K562 (cell line): ENCODE results near the gene NME4. TPM values are rescaled to one million over a fixed set of nuclear protein-coding genes. Genes with fewer than 3 reads are reported as not detected.

Experiments
- BCL6 ChIP-seq: fragments of 250-450 bp; sonication (Bioruptor Pico); IDR thresholded peaks from 2 replicates; pipeline ENCODE4 v1.4.0; 2020
- CHD4 ChIP-seq: fragments of 200-600 bp; sonication (generic); IDR thresholded peaks from 3 replicates; pipeline ENCODE4 v1.6.1; 2012; ENCODE audit warnings: low read depth, mild to moderate bottlenecking, mixed read lengths, low read length, inconsistent platforms; ENCODE audit not compliant: insufficient read depth, insufficient replicate concordance, poor library complexity, severe bottlenecking
- EHMT2 ChIP-seq: fragments of 450-650 bp; IDR thresholded peaks from 2 replicates; pipeline ENCODE4 v1.6.1; 2018; ENCODE audit warnings: antibody characterized with exemption
- FOSL1 ChIP-seq: fragments of 200-800 bp; sonication (Bioruptor generic); conservative IDR thresholded peaks from 2 replicates; pipeline ENCODE4 v1.6.1; 2016; ENCODE audit warnings: missing genetic modification characterization, missing compliant biosample characterization
- HDAC2 ChIP-seq: fragments of 450-650 bp; IDR thresholded peaks from 2 replicates; pipeline ENCODE4 v1.6.1; 2016; ENCODE audit warnings: mild to moderate bottlenecking
- JUND ChIP-seq, 2 experiments: IDR thresholded peaks; 2 replicates in 1 of 2; 3 replicates in 1 of 2; pipeline ENCODE4 v1.6.1; 2011; ENCODE audit warnings: borderline replicate concordance in 2 of 2, low read depth in 2 of 2, low read length in 2 of 2, improper control_type of control experiment in 1 of 2, missing biosample characterization in 1 of 2, missing genetic modification characterization in 1 of 2, missing genetic modification reagents in 1 of 2
- KDM1A ChIP-seq, 2 experiments: fragments of 450-650 bp; IDR thresholded peaks; 2 replicates each; pipeline ENCODE4 v1.6.1; 2016; ENCODE audit warnings: mild to moderate bottlenecking in 2 of 2
- MCM2 ChIP-seq: fragments of 450-650 bp; IDR thresholded peaks from 2 replicates; pipeline ENCODE4 v1.6.1; 2017; ENCODE audit warnings: low read depth, mild to moderate bottlenecking
- NFIC ChIP-seq: fragments of 450-650 bp; IDR thresholded peaks from 2 replicates; pipeline ENCODE4 v1.6.1; 2017; ENCODE audit warnings: mild to moderate bottlenecking, inconsistent platforms
- PHB ChIP-seq: fragments of 250-450 bp; sonication (Bioruptor Pico); IDR thresholded peaks from 2 replicates; pipeline ENCODE4 v1.5.0; 2021
- SLC30A9 ChIP-seq: fragments of 250-450 bp; sonication (Bioruptor Pico); IDR thresholded peaks from 2 replicates; pipeline ENCODE4 v1.8.0; 2022; ENCODE audit warnings: mild to moderate bottlenecking, moderate library complexity
- TRIM24 ChIP-seq, 2 experiments: fragments of 450-650 bp; IDR thresholded peaks; 2 replicates each; pipeline ENCODE4 v1.6.1; 2016
- ZBTB7A ChIP-seq: IDR thresholded peaks from 2 replicates; pipeline ENCODE4 v1.6.1; 2011; ENCODE audit warnings: low read depth, mild to moderate bottlenecking, low read length, moderate library complexity, borderline replicate concordance; ENCODE audit not compliant: control insufficient read depth
- polyA plus RNA-seq, 8 experiments: library from polyadenylated mRNA; depleted of rRNA in 4 of 8; stranded (reverse) in 5 of 8; unstranded in 3 of 8; fragments of >200 nt; fragmentation: Nextera tagmentation in 2 of 8; fragmentation: Illumina TruSeq in 1 of 8; extraction: Ambion mirVana in 2 of 8; extraction: Trizol in 1 of 8; gene quantifications; 2 replicates each; pipeline versions ENCODE4 v1.2.1 to v1.2.3, GENCODE V29; 2011 to 2014; ENCODE audit warnings: inconsistent platforms in 1 of 8, missing spikeins in 1 of 8
- total RNA-seq, 7 experiments: library from RNA; depleted of rRNA in 6 of 7; stranded (reverse); fragments of >200 nt in 6 of 7; fragmentation: Illumina TruSeq in 2 of 7; extraction: Trizol in 2 of 7; gene quantifications; 2 replicates each; pipeline versions ENCODE4 v1.2.1 to v1.2.3, GENCODE V29; 2011 to 2021; ENCODE audit warnings: low replicate concordance in 1 of 7
- TF ChIP-seq, protein P1 (sequence below): IDR thresholded peaks from 2 replicates; pipeline ENCODE4 v1.6.1; 2016; ENCODE audit warnings: missing genetic modification characterization, missing compliant biosample characterization
- TF ChIP-seq, protein P2 (sequence below): fragments of 450-650 bp; IDR thresholded peaks from 2 replicates; pipeline ENCODE4 v1.7.0; 2016; ENCODE audit warnings: borderline replicate concordance
- TF ChIP-seq, protein P3 (sequence below): IDR thresholded peaks from 3 replicates; pipeline ENCODE4 v1.6.1; 2011; ENCODE audit warnings: borderline replicate concordance, mild to moderate bottlenecking; ENCODE audit not compliant: insufficient read length, insufficient read depth
- TF ChIP-seq, protein P4 (sequence below): sonication (generic); formaldehyde crosslinking; IDR thresholded peaks from 2 replicates; pipeline ENCODE4 v1.8.0; 2022; ENCODE audit warnings: mild to moderate bottlenecking, missing genetic modification reagents
- TF ChIP-seq, protein P5 (sequence below): fragments of 450-650 bp; conservative IDR thresholded peaks from 2 replicates; pipeline ENCODE4 v1.6.1; 2016; ENCODE audit warnings: missing genetic modification characterization, low read depth, mild to moderate bottlenecking, missing compliant biosample characterization, moderate library complexity

The NME4 gene
- total and polyA plus RNA-seq, 9 of the 15 experiments (the other 6 are each of a cell fraction or from before 2014, with no cell fraction given), result 15.4 to 264 (median 139) TPM

DNA sequence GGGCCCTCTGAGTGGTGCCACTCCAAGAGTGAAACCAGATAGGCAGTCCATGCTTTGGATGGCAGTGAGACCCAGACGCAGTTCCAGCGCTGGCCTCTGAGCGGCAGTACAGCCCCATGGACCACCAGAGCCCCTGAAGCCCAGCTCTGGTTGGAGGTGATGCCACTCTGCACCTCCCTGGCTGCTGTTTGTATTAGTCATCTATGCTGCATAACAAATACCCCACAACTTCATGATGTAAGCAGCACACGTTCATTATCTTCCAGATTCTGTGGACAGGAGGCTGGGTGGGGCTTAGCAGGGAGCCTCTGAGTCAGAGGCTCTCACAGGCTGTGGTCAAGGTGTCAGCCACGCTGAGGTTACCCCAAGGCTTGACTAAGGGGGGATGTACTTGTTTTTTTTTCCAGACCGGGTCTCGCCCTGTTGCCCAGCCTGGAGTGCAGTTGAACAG lies 5.1 kb upstream of the NME4 start (continued):
- TF ChIP-seq, protein P1, sequence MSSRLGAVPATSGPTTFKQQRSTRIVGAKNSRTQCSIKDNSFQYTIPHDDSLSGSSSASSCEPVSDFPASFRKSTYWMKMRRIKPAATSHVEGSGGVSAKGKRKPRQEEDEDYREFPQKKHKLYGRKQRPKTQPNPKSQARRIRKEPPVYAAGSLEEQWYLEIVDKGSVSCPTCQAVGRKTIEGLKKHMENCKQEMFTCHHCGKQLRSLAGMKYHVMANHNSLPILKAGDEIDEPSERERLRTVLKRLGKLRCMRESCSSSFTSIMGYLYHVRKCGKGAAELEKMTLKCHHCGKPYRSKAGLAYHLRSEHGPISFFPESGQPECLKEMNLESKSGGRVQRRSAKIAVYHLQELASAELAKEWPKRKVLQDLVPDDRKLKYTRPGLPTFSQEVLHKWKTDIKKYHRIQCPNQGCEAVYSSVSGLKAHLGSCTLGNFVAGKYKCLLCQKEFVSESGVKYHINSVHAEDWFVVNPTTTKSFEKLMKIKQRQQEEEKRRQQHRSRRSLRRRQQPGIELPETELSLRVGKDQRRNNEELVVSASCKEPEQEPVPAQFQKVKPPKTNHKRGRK (tag), result no peak
- TF ChIP-seq HDAC2 (peak; percentile 90; the same call in 1 of the 2 replicates), BCL6 (CRISPR knock-in tag) (no peak), ZBTB7A (peak; percentile 62; the same call in 1 of the 2 replicates), CHD4 (peak; percentile 52), FOSL1 (tag) (no peak), SLC30A9 (CRISPR knock-in tag) (no peak), MCM2 (no peak), KDM1A (IDR thresholded peaks at IDR 0.05) (peak; percentile 84 to 92), PHB (CRISPR knock-in tag) (no peak), NFIC (no peak; the same call in 1 of the 2 replicates), EHMT2 (no peak), JUND (IDR thresholded peaks at IDR 0.05; ENCODE audit: borderline replicate concordance, low read depth, low read length) (peak; percentile 34; the same call in 1 of the 2 replicates), JUND (tag; IDR thresholded peaks at IDR 0.05; ENCODE audit: borderline replicate concordance, low read depth, low read length) (no peak), TRIM24 (IDR thresholded peaks at IDR 0.05) (peak; percentile 57 to 87)
- TF ChIP-seq, protein P2, sequence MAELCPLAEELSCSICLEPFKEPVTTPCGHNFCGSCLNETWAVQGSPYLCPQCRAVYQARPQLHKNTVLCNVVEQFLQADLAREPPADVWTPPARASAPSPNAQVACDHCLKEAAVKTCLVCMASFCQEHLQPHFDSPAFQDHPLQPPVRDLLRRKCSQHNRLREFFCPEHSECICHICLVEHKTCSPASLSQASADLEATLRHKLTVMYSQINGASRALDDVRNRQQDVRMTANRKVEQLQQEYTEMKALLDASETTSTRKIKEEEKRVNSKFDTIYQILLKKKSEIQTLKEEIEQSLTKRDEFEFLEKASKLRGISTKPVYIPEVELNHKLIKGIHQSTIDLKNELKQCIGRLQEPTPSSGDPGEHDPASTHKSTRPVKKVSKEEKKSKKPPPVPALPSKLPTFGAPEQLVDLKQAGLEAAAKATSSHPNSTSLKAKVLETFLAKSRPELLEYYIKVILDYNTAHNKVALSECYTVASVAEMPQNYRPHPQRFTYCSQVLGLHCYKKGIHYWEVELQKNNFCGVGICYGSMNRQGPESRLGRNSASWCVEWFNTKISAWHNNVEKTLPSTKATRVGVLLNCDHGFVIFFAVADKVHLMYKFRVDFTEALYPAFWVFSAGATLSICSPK, result no peak
- TF ChIP-seq, protein P3, sequence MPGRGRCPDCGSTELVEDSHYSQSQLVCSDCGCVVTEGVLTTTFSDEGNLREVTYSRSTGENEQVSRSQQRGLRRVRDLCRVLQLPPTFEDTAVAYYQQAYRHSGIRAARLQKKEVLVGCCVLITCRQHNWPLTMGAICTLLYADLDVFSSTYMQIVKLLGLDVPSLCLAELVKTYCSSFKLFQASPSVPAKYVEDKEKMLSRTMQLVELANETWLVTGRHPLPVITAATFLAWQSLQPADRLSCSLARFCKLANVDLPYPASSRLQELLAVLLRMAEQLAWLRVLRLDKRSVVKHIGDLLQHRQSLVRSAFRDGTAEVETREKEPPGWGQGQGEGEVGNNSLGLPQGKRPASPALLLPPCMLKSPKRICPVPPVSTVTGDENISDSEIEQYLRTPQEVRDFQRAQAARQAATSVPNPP, result no peak
- TF ChIP-seq, protein P4, sequence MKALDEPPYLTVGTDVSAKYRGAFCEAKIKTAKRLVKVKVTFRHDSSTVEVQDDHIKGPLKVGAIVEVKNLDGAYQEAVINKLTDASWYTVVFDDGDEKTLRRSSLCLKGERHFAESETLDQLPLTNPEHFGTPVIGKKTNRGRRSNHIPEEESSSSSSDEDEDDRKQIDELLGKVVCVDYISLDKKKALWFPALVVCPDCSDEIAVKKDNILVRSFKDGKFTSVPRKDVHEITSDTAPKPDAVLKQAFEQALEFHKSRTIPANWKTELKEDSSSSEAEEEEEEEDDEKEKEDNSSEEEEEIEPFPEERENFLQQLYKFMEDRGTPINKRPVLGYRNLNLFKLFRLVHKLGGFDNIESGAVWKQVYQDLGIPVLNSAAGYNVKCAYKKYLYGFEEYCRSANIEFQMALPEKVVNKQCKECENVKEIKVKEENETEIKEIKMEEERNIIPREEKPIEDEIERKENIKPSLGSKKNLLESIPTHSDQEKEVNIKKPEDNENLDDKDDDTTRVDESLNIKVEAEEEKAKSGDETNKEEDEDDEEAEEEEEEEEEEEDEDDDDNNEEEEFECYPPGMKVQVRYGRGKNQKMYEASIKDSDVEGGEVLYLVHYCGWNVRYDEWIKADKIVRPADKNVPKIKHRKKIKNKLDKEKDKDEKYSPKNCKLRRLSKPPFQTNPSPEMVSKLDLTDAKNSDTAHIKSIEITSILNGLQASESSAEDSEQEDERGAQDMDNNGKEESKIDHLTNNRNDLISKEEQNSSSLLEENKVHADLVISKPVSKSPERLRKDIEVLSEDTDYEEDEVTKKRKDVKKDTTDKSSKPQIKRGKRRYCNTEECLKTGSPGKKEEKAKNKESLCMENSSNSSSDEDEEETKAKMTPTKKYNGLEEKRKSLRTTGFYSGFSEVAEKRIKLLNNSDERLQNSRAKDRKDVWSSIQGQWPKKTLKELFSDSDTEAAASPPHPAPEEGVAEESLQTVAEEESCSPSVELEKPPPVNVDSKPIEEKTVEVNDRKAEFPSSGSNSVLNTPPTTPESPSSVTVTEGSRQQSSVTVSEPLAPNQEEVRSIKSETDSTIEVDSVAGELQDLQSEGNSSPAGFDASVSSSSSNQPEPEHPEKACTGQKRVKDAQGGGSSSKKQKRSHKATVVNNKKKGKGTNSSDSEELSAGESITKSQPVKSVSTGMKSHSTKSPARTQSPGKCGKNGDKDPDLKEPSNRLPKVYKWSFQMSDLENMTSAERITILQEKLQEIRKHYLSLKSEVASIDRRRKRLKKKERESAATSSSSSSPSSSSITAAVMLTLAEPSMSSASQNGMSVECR (CRISPR knock-in tag), result no peak
- TF ChIP-seq, protein P5, sequence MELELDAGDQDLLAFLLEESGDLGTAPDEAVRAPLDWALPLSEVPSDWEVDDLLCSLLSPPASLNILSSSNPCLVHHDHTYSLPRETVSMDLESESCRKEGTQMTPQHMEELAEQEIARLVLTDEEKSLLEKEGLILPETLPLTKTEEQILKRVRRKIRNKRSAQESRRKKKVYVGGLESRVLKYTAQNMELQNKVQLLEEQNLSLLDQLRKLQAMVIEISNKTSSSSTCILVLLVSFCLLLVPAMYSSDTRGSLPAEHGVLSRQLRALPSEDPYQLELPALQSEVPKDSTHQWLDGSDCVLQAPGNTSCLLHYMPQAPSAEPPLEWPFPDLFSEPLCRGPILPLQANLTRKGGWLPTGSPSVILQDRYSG (tag), result no peak
